Glomerular visceral epithelial cell (primary cell): ENCODE results near the gene LRRC37A2.
"Not testable (repeated sequence)": the region's sequence is repeated elsewhere in the genome, so short reads cannot be mapped to it uniquely, and the experiment has no call there.

Source experiments
- DNase-seq: peaks from one replicate; pipeline ENCODE4 v3.0.0-alpha.2; 2016; ENCODE audit errors: extremely low spot score

Gene LRRC37A2

DNA sequence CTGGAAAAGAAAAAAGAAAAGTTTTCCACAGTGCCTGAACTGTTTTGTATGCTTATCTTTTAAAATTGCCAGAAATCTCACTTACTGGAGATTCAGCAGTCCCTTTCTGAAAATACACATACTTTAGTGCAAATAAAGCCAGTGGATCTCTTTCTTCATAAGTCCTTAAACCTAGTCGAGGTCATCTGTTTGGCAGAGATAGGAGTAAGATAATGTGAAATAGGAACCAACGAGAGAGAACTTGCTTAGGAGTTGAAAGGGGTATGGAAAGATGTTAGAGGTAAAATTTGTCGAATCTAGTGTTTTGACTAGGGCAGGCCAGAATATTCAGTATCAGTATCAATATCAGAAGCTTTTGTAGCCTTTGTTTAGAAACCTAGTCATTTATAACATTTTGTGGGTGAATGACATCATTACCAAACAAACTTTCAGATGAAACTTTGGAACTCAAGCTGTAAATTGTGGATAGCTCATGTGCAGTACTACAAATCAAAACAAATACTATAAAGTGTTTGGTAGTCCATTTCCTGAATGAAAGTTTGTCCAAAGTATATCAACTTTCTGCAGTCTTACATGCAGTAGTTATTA lies 86.2 kb downstream of the LRRC37A2 start:
- not testable (repeated sequence) for DNase-seq

DNA sequence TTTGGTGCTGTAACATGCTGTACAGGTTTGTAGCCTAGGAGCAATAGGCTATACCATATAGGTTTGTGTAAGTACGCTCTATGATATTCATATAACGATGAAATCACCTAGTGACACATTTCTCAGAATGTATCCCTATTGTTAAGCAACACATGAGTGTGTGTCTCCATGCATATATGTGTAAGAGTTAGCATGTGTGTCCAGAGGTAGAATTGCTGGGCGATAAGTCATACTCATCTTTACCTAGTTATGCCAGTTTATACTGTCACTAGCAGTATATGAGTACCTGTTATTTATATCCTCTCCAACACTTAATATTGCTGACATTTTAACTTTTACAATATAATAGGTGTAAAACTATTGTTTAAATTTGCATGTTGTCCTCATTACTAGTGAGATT lies 88.5 kb downstream of the LRRC37A2 start:
- DNase-seq: not testable (repeated sequence)

DNA sequence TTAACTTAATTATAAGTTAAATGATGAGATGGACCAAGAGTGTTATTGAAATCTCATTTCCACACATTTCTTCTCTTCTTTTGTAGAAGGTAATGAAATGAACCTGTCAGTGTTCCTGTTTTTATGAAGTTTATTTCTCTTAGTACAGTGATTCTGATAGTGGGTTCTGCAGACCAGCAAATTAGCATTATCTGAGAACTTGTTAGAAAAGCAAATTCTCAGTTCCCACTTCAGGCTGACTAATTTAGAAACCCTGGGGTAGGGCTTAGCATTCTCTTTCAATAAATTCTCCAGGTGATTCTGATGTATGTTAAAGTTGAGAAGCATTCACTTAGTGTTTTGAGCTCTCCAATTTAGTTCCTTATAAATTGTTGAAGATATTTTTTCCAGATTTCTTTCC lies 90.9 kb downstream of the LRRC37A2 start:
- DNase-seq: not testable (repeated sequence)
